Tibial nerve (tissue), 3 donors: ENCODE results near the gene MERTK.

Experiments
- CTCF ChIP-seq, 5 experiments: fragments of 200-600 bp in 3 of 5; fragments of 450-650 bp in 2 of 5; sonication (generic) in 3 of 5; IDR thresholded peaks; one replicate each; pipeline ENCODE4 v1.5.1; 2016 to 2019; ENCODE audit warnings: antibody characterized with exemption in 5 of 5, mild to moderate bottlenecking in 3 of 5, moderate library complexity in 2 of 5
- POLR2A ChIP-seq, 2 donors: fragments of 450-650 bp; IDR thresholded peaks; one replicate each; pipeline ENCODE4 v1.6.1; 2017; ENCODE audit warnings: antibody characterized with exemption in 2 of 2, mild to moderate bottlenecking in 2 of 2, moderate library complexity in 2 of 2

- TF ChIP-seq POLR2A (IDR thresholded peaks at IDR 0.05) (no peak), CTCF (IDR thresholded peaks at IDR 0.05) (no peak)
Measured at GRCh38 chr2:112074506-112074905, 176.1 kb downstream of the MERTK start.
